GM21825 (cell line): ENCODE results near the gene SHPK.

Experiments
- ATAC-seq: cut with Tn5 transposase; IDR thresholded peaks from one replicate; pipeline ENCODE4 v1.9.1; 2021; ENCODE audit warnings: mild to moderate bottlenecking, moderate library complexity; ENCODE audit not compliant: unreplicated experiment

Gene SHPK

GRCh38 chr17:3635474-3636153 is 436 bp downstream of the SHPK start:
- no peak for ATAC-seq

GRCh38 chr17:3632287-3632686 is 3.8 kb downstream of the SHPK start:
- ATAC-seq: no peak

GRCh38 chr17:3630781-3631180 is 5.3 kb downstream of the SHPK start:
- ATAC-seq: no peak

GRCh38 chr17:3627769-3628167 is 8.3 kb downstream of the SHPK start:
- ATAC-seq: no peak

GRCh38 chr17:3626831-3627768 is 8.9 kb downstream of the SHPK start:
- no peak for ATAC-seq

- no peak for ATAC-seq
Observed at GRCh38 chr17:3622977-3623594, 13.0 kb downstream of the SHPK start.

- ATAC-seq: no peak
Observed at GRCh38 chr17:3621146-3621720, 14.8 kb downstream of the SHPK start.

- ATAC-seq: no peak
Observed at GRCh38 chr17:3615160-3615870, 20.7 kb downstream of the SHPK start.

GRCh38 chr17:3613124-3613523 is 22.9 kb downstream of the SHPK start:
- no peak for ATAC-seq

- ATAC-seq: no peak
Observed at GRCh38 chr17:3610523-3610922, 25.5 kb downstream of the SHPK start.

GRCh38 chr17:3609689-3610088 is 26.4 kb downstream of the SHPK start:
- no peak for ATAC-seq

GRCh38 chr17:3603870-3604259 is 32.2 kb downstream of the SHPK start:
- ATAC-seq: no peak

- ATAC-seq: no peak
Observed at GRCh38 chr17:3603119-3603869, 32.8 kb downstream of the SHPK start.

GRCh38 chr17:3602499-3602898 is 33.6 kb downstream of the SHPK start:
- no peak for ATAC-seq

GRCh38 chr17:3600529-3601205 is 35.4 kb downstream of the SHPK start:
- ATAC-seq: no peak

GRCh38 chr17:3598078-3598477 is 38.0 kb downstream of the SHPK start:
- no peak for ATAC-seq

GRCh38 chr17:3596804-3597464 is 39.1 kb downstream of the SHPK start:
- ATAC-seq: no peak

GRCh38 chr17:3594976-3595375 is 41.1 kb downstream of the SHPK start:
- no peak for ATAC-seq
